GM12878 (cell line): ENCODE measurements around the gene RPLP2. TPM values are rescaled to one million over a fixed set of nuclear protein-coding genes. Genes with fewer than 3 reads are reported as not detected.
A peak's percentile ranks its signal among the peaks of the same experiment; 100 is the strongest.

ENCODE experiments used
- ATAC-seq: fragments of 200-7000 bp; cut with Tn5 transposase; 3 replicates; pipeline ENCODE4 v1.9.1; 2020; ENCODE audit warnings: mild to moderate bottlenecking, moderate library complexity
- BruUV-seq: library from RNA; stranded (reverse); fragments of 400-500 nt; replicated peaks from 2 replicates; lab custom pipeline; 2021; lab: Mats Ljungman, UMichigan
- CTCF ChIA-PET: fragments of 300-600 bp; sonication (Branson Sonifier 250); formaldehyde crosslinking; extraction: SDS; loops from one replicate; lab custom pipeline; 2021; ENCODE audit warnings: inconsistent platforms; lab: Yijun Ruan, JAX
- POLR2A ChIA-PET: fragments of 350-600 bp; formaldehyde crosslinking; extraction: SDS; loops from one replicate; lab custom pipeline; 2021; ENCODE audit warnings: inconsistent platforms; lab: Charles Lee
- RAD21 ChIA-PET: fragments of 300-600 bp; sonication (Branson Sonifier 250); formaldehyde crosslinking; loops from one replicate; lab custom pipeline; 2023; ENCODE audit warnings: antibody characterized with exemption; ENCODE audit not compliant: unreplicated experiment; lab: Charles Lee
- SMC1A ChIA-PET: fragments of 300-600 bp; sonication (Branson Sonifier 250); formaldehyde crosslinking; loops from one replicate; lab custom pipeline; 2023; ENCODE audit not compliant: unreplicated experiment, uncharacterized antibody; lab: Charles Lee
- DNase-seq: peaks from one replicate; pipeline ENCODE4 v3.0.0-alpha.2; 2011; ENCODE audit warnings: low read depth, low spot score
- FAIRE-seq: peaks from 3 replicates; lab custom pipeline; 2011; peaks lifted over from hg19 to GRCh38; lab: Jason Lieb, UNC
- H2AFZ ChIP-seq: 2 replicates; pipeline ENCODE4 v1.6.0; 2011; ENCODE audit warnings: low read depth, low read length, control low read depth; ENCODE audit not compliant: control insufficient read depth
- H3K27ac ChIP-seq: 2 replicates; pipeline ENCODE4 v1.5.1; 2011; ENCODE audit warnings: control low read depth; ENCODE audit not compliant: control insufficient read depth, insufficient read depth
- H3K27me3 ChIP-seq, 2 experiments: replicated peaks in 1 of 2; 2 replicates each; pipeline versions ENCODE4 v1.6.0 to v1.6.1; 2011; ENCODE audit warnings: low read length in 1 of 2; ENCODE audit not compliant: control insufficient read depth in 2 of 2, insufficient read depth in 2 of 2
- H3K36me3 ChIP-seq, 2 experiments: 2 replicates each; pipeline ENCODE4 v1.5.1; 2011; ENCODE audit warnings: low read length in 1 of 2; ENCODE audit not compliant: control insufficient read depth in 2 of 2, insufficient read depth in 2 of 2
- H3K4me1 ChIP-seq: 2 replicates; pipeline ENCODE4 v1.6.1; 2011; ENCODE audit warnings: mild to moderate bottlenecking, low read length, moderate library complexity, mixed read lengths; ENCODE audit not compliant: control insufficient read depth, insufficient read depth
- H3K4me2 ChIP-seq: 2 replicates; pipeline ENCODE4 v1.6.0; 2011; ENCODE audit warnings: control low read depth; ENCODE audit not compliant: control insufficient read depth, insufficient read depth
- H3K4me3 ChIP-seq: fragments of 200-600 bp; sonication (generic); 2 replicates; pipeline ENCODE4 v1.5.1; 2016
- H3K79me2 ChIP-seq: 2 replicates; pipeline ENCODE4 v1.6.0; 2011; ENCODE audit warnings: low read length; ENCODE audit not compliant: control insufficient read depth, insufficient read depth
- H3K9ac ChIP-seq: 2 replicates; pipeline ENCODE4 v1.8.0; 2011; ENCODE audit warnings: low read length, control low read depth, mixed read lengths; ENCODE audit not compliant: control insufficient read depth, insufficient read depth
- H3K9me3 ChIP-seq: replicated peaks from 3 replicates; pipeline ENCODE4 v1.5.1; 2011; ENCODE audit warnings: mild to moderate bottlenecking, low read length; ENCODE audit not compliant: control insufficient read depth, insufficient read depth
- H4K20me1 ChIP-seq: 2 replicates; pipeline ENCODE4 v1.6.0; 2011; ENCODE audit not compliant: control insufficient read depth, insufficient read depth
- FOXK2 ChIP-seq: fragments of 450-650 bp; IDR thresholded peaks from 2 replicates; pipeline ENCODE4 v1.6.1; 2017; ENCODE audit warnings: mild to moderate bottlenecking, moderate library complexity
- POLR2A ChIP-seq: IDR thresholded peaks from 2 replicates; pipeline ENCODE4 v1.6.1; 2011; ENCODE audit warnings: low read depth, mild to moderate bottlenecking, low read length
- ZNF207 ChIP-seq: fragments of 450-650 bp; IDR thresholded peaks from 2 replicates; pipeline ENCODE4 v1.6.1; 2014; ENCODE audit warnings: antibody characterized with exemption, mild to moderate bottlenecking, borderline replicate concordance
- WGBS: methylation state at CpG from one replicate; pipeline ENCODE4 v1.1.6; 2016; ENCODE audit warnings: low lambda C conversion rate; ENCODE audit not compliant: insufficient replicate concordance, insufficient coverage; ENCODE audit errors: missing lambda C conversion rate; 5-methylcytosine and 5-hydroxymethylcytosine counted together
- in situ Hi-C: fragments of 300-500 bp; cut with MboI; formaldehyde crosslinking; loops from 9 replicates; pipeline ENCODE4 v1.14.3; 2018; ENCODE audit warnings: mixed read lengths
- intact Hi-C: fragments of 100-400 bp; cut with micrococcal nuclease; formaldehyde crosslinking; loops from one replicate; pipeline ENCODE4 v1.14.2; 2022; ENCODE audit not compliant: unreplicated experiment
- polyA plus RNA-seq, 11 experiments: library from polyadenylated mRNA; depleted of rRNA in 4 of 11; unstranded in 6 of 11; stranded (reverse) in 5 of 11; fragments of >200 nt; fragmentation: Nextera tagmentation in 4 of 11; fragmentation: Illumina TruSeq in 1 of 11; extraction: Ambion mirVana in 4 of 11; extraction: Trizol in 1 of 11; gene quantifications; 1 replicate in 1 of 11; 2 replicates in 10 of 11; pipeline versions ENCODE4 v1.2.1 to v1.2.3, GENCODE V29; 2011 to 2016; ENCODE audit warnings: inconsistent platforms in 2 of 11, missing spikeins in 2 of 11, low read depth in 1 of 11
- total RNA-seq, 4 experiments: library from RNA; depleted of rRNA in 3 of 4; stranded (reverse); fragments of >200 nt in 3 of 4; fragmentation: Illumina TruSeq in 1 of 4; extraction: Trizol in 1 of 4; gene quantifications; 2 replicates each; pipeline versions ENCODE4 v1.2.1 to v1.2.3, GENCODE V29; 2013 to 2021

Gene RPLP2
- total and polyA plus RNA-seq, 10 of the 15 experiments (the other 5 are each of a cell fraction or from before 2014, with no cell fraction given) = 488 to 3,558 (median 1,481) TPM

GRCh38 chr11:774873-775592 lies 34.7 kb upstream of the RPLP2 start:
- Histone ChIP-seq H3K9me3 (no peaks in the 10 kb centered on the region), H3K79me2 (peaks cover 41% of the 10 kb centered on the region), H2AFZ (no peak overlapping the region), H3K4me1 (peaks cover 13% of the 10 kb centered on the region), H3K4me3 (peak overlapping the region; percentile 57; the same call in 1 of the 2 replicates), H3K4me2 (peak overlapping the region; percentile 60), H3K36me3 (peaks cover 0 to 24% of the 10 kb centered on the region in 2 experiments; a peak in 3 of 4 replicates), H4K20me1 (no peaks in the 10 kb centered on the region), H3K9ac (peak overlapping the region; percentile 27; the same call in 1 of the 2 replicates), H3K27ac (no peak overlapping the region), H3K27me3 (no peaks in the 10 kb centered on the region)
- ChIA-PET RAD21 (no interaction called here), POLR2A (interaction anchor here (0.6 to 1.4 kb wide), 4 partner anchors 26 to 518 kb away, joined by 3 to 10 read pairs (median 4); no protein-coding TSS in a partner anchor), SMC1A (no interaction called here), CTCF (no interaction called here)
- no peak for ATAC-seq
- in situ Hi-C loops = no loop called here
- WGBS = 82% methylated on average over 20 of the region's 20 CpGs
- no peak for DNase-seq
- BruUV-seq = TSS peak; percentile 37
- intact Hi-C loops = no loop called here
- no peak for FAIRE-seq
- TF ChIP-seq FOXK2 (no peak), POLR2A (peak; percentile 39; the same call in 1 of the 2 replicates)

- Histone ChIP-seq H3K27me3 (no peaks in the 10 kb centered on the region), H4K20me1 (no peaks in the 10 kb centered on the region), H3K4me2 (peak overlapping the region; percentile 92), H2AFZ (no peak overlapping the region), H3K9ac (peak overlapping the region; percentile 90), H3K4me3 (peak overlapping the region; percentile 99), H3K36me3 (peaks cover 0 to 14% of the 10 kb centered on the region in 2 experiments; a peak in 3 of 4 replicates), H3K9me3 (no peaks in the 10 kb centered on the region), H3K4me1 (peaks cover 13% of the 10 kb centered on the region), H3K27ac (peak overlapping the region; percentile 78), H3K79me2 (peaks cover 41% of the 10 kb centered on the region)
- no peak for TF ChIP-seq ZNF207
- FAIRE-seq = no peak
- in situ Hi-C loops (no loop called here), intact Hi-C loops (no loop called here)
- WGBS = 22% methylated on average over 11 of the region's 11 CpGs
- ChIA-PET SMC1A (interaction anchor here (0.6 kb wide), 1 partner anchor 265 kb away, joined by 3 read pairs; no protein-coding TSS in a partner anchor), CTCF (interaction anchor here (0.5 to 0.9 kb wide), 4 partner anchors 23 to 250 kb away, joined by 3 to 5 read pairs (median 3); no protein-coding TSS in a partner anchor), RAD21 (interaction anchor here (0.9 to 1.7 kb wide), 2 partner anchors 50 to 160 kb away, joined by 3 to 4 read pairs; partner anchors contain the start of gene IRF7), POLR2A (interaction anchor here (0.9 to 1.4 kb wide), 3 partner anchors 20 to 29 kb away, joined by 3 to 10 read pairs (median 3); partner anchors contain the start of gene TALDO1)
- DNase-seq = no peak
- peak; percentile 2 for ATAC-seq
- no TSS peak for BruUV-seq
These were observed 33.6 kb upstream of the RPLP2 start for GRCh38 chr11:776263-776560.
